Peyer's patch (tissue), 4 donors: ENCODE measurements around the gene TRIB2. TPM values are rescaled to one million over a fixed set of nuclear protein-coding genes. Genes with fewer than 3 reads are reported as not detected.

Source experiments
- DNase-seq, 3 donors: peaks; one replicate each; pipeline ENCODE4 v3.0.0-alpha.2; 2017 to 2019
- H3K27ac ChIP-seq, 4 donors: fragments of 200-600 bp; sonication (generic); one replicate each; pipeline ENCODE4 v1.5.1; 2016 to 2019
- H3K27me3 ChIP-seq, 2 donors: fragments of 200-600 bp; sonication (generic); one replicate each; pipeline ENCODE4 v1.5.1; 2019
- H3K36me3 ChIP-seq, 3 donors: fragments of 200-600 bp; sonication (generic); one replicate each; pipeline ENCODE4 v1.5.1; 2016 to 2019
- H3K4me1 ChIP-seq, 4 donors: fragments of 200-600 bp; sonication (generic); one replicate each; pipeline ENCODE4 v1.5.1; 2016 to 2019
- H3K4me3 ChIP-seq, 4 donors: fragments of 200-600 bp; sonication (generic); 1 replicate in 3 of 4; 2 replicates in 1 of 4; pipeline ENCODE4 v1.5.1; 2016 to 2019; ENCODE audit warnings: mild to moderate bottlenecking in 1 of 4
- H3K9me3 ChIP-seq, 4 donors: fragments of 200-600 bp; sonication (generic); one replicate each; pipeline ENCODE4 v1.5.1; 2016 to 2019; ENCODE audit warnings: mild to moderate bottlenecking in 1 of 4
- POLR2A ChIP-seq, 2 donors: fragments of 450-650 bp; IDR thresholded peaks; one replicate each; pipeline ENCODE4 v1.5.1; 2017; ENCODE audit warnings: antibody characterized with exemption in 2 of 2, mild to moderate bottlenecking in 2 of 2, moderate library complexity in 2 of 2
- total RNA-seq, 4 donors: library from RNA; depleted of rRNA; stranded (reverse); fragments of >200 nt; gene quantifications; one replicate each; pipeline ENCODE4 v1.1.0, GENCODE V29; 2016
- TF ChIP-seq, protein P1 (sequence below), 6 experiments: fragments of 450-650 bp in 4 of 6; fragments of 200-600 bp in 2 of 6; sonication (generic) in 1 of 6; IDR thresholded peaks; one replicate each; pipeline ENCODE4 v1.5.1; 2017 to 2019; ENCODE audit warnings: antibody characterized with exemption in 6 of 6, mild to moderate bottlenecking in 3 of 6, moderate library complexity in 1 of 6

Gene TRIB2
- total RNA-seq, 4 donors from 2014 or later, result 6.8 to 58.6 (median 12.6) TPM

DNA sequence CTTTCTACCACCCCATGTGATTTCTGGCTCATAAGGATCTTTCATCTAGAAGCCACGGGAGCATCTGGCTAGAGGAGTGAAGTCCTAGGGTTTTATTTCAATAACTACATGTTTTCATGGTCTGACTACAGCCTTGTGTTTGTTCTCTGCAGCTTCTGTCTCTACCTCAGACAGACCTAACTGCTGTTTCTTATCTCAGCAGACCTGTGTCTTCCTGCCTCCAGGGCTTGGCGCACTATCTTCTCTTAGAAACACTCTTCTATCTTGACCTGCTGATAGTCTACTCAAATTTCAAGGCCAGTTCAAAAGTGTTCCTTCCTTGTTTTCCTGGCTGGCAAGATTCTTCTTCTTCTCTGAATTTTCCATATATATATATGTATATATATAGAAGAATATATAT lies 11.0 kb upstream of the TRIB2 start:
- no peak overlapping the region for H3K4me3 ChIP-seq
- H3K27me3 ChIP-seq, result no peaks in the 10 kb centered on the region
- no peaks in the 10 kb centered on the region for H3K4me1 ChIP-seq
- H3K9me3 ChIP-seq, result no peaks in the 10 kb centered on the region
- no peak for DNase-seq
- H3K27ac ChIP-seq, result no peak overlapping the region
- H3K36me3 ChIP-seq, result no peaks in the 10 kb centered on the region
- no peak for TF ChIP-seq POLR2A (IDR thresholded peaks at IDR 0.05)
- TF ChIP-seq, protein P1, sequence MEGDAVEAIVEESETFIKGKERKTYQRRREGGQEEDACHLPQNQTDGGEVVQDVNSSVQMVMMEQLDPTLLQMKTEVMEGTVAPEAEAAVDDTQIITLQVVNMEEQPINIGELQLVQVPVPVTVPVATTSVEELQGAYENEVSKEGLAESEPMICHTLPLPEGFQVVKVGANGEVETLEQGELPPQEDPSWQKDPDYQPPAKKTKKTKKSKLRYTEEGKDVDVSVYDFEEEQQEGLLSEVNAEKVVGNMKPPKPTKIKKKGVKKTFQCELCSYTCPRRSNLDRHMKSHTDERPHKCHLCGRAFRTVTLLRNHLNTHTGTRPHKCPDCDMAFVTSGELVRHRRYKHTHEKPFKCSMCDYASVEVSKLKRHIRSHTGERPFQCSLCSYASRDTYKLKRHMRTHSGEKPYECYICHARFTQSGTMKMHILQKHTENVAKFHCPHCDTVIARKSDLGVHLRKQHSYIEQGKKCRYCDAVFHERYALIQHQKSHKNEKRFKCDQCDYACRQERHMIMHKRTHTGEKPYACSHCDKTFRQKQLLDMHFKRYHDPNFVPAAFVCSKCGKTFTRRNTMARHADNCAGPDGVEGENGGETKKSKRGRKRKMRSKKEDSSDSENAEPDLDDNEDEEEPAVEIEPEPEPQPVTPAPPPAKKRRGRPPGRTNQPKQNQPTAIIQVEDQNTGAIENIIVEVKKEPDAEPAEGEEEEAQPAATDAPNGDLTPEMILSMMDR (IDR thresholded peaks at IDR 0.05), result no peak

DNA sequence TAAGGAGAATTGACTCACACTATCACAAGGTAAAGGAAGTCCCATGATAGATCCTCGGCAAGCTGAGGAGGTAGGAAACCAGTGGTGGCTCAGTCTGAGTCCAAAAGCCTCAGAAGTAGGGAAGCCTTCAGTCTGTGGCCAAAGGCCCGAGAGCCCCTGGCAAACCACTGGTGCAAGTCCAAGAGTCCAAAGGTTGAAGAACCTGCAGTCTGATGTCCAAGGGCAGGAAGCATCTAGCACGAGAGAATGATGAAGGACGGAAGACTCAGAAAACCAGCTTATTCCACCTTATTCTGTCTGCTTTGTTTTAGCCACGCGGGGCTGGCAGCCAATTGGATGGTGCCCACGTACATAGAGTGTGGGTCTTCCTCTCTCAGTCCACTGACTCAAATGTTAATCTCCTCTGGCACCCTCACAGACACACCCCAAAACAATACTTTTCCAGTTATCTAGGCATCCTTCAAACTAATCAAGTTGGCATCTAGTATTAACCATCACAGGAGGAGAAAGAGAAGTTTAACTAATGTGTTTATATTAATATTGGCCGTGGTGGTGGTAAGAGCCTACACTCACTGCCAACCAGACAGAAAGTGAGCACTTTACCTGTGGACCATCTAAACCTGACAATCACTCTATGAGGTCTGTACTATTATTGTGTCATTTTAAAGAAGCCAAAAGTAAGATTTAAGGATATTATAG lies 8.1 kb upstream of the TRIB2 start:
- DNase-seq, result no peak
- TF ChIP-seq POLR2A (IDR thresholded peaks at IDR 0.05), result no peak
- Histone ChIP-seq H3K4me1 (no peaks in the 10 kb centered on the region), H3K36me3 (no peaks in the 10 kb centered on the region), H3K27me3 (no peaks in the 10 kb centered on the region), H3K9me3 (no peaks in the 10 kb centered on the region), H3K27ac (peak overlapping the region in 3 of 4 donors; percentile 7 to 61 (median 46)), H3K4me3 (no peak overlapping the region)

DNA sequence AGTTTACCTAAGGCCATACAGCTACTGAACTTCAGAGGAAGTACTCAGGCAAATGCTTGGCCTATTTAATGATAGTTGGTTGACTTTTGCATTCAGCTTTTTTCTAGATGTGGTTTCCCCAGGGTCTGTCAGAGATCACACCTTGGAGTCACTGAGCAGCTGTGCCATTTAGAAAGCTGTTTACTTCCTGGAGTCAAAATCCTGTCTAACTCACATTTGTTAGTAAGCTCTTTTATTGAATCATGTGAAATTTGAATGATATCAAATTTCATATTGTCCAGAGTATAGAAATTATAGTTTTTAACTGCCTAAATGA lies 7.6 kb upstream of the TRIB2 start:
- TF ChIP-seq, protein P1 (IDR thresholded peaks at IDR 0.05), result no peak
- TF ChIP-seq POLR2A (IDR thresholded peaks at IDR 0.05), result no peak
- Histone ChIP-seq H3K4me3 (no peak overlapping the region), H3K4me1 (no peaks in the 10 kb centered on the region), H3K27me3 (no peaks in the 10 kb centered on the region), H3K36me3 (no peaks in the 10 kb centered on the region), H3K9me3 (no peaks in the 10 kb centered on the region), H3K27ac (peak overlapping the region in 2 of 4 donors; percentile 7 to 46)
- DNase-seq, result no peak

DNA sequence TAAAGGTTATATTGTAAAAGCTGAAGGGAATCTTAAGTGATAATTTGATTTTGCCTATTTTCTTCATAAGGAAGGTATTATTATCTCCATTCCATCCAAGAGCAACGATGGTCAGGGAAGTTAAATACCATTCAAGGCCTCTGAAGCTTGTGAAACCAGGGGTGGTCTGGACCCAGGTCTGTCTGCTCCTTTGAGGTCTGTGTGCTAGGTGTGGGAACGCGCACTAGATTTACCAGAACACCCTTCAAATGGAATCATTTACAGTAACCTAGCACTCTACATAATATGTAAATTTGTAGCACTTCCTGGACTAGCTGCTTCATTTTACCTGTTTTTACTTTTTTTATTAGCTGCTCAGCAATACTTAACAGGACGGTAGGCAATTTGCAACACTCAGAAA lies 6.4 kb upstream of the TRIB2 start:
- Histone ChIP-seq H3K27ac (peak overlapping the region in 1 of 4 donors; percentile 44), H3K9me3 (no peaks in the 10 kb centered on the region)

DNA sequence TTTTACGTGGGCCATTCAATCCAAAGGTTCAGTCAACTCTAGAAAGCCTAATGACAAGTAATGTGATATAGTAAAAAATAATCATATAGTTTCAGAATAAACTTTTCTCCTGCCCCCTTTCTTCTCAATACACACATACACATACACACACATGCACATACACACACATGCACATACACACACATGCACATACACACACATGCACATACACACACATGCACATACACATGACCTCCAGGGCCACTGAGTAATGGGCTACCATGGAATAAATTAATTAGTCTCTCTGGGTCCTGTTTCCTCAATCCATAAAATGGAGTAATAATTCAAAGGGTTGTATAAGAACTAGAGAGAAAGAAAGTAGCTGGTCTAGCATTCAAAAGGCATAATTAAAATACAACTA lies 5.4 kb upstream of the TRIB2 start:
- DNase-seq, result no peak
- H3K27me3 ChIP-seq, result no peaks in the 10 kb centered on the region
- H3K4me1 ChIP-seq, result no peaks in the 10 kb centered on the region
- no peaks in the 10 kb centered on the region for H3K36me3 ChIP-seq
- no peak for TF ChIP-seq POLR2A (IDR thresholded peaks at IDR 0.05)
- TF ChIP-seq, protein P1 (IDR thresholded peaks at IDR 0.05), result no peak
- H3K27ac ChIP-seq, result no peak overlapping the region
- H3K4me3 ChIP-seq, result no peak overlapping the region
- no peaks in the 10 kb centered on the region for H3K9me3 ChIP-seq

More for the DNA sequence above, 6.4 kb upstream of the TRIB2 start:
- Histone ChIP-seq H3K4me1 (no peaks in the 10 kb centered on the region), H3K4me3 (no peak overlapping the region), H3K27me3 (no peaks in the 10 kb centered on the region), H3K36me3 (no peaks in the 10 kb centered on the region)
- no peak for TF ChIP-seq POLR2A (IDR thresholded peaks at IDR 0.05)
- DNase-seq, result no peak

DNA sequence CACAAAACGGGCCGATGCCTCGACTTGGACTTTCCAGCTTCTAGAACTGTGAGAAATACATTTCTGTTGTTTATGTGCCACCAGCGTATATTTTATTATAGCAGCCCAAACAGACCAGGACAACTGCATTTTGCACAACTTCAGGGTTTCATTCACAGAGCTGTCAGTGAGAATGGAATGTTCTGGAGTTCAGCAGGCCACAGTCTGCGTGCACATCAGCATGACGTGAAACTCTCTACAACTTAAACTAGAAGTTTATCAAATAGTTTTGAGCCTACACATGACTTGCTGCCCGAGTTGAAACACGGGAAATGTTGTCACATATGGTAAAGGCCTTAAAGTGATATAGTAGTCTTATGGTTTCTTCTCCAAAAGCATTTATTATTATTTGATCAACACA lies 3.9 kb upstream of the TRIB2 start:
- no peak for TF ChIP-seq POLR2A (IDR thresholded peaks at IDR 0.05)
- TF ChIP-seq, protein P1 (IDR thresholded peaks at IDR 0.05), result no peak
- Histone ChIP-seq H3K9me3 (no peaks in the 10 kb centered on the region), H3K36me3 (no peaks in the 10 kb centered on the region), H3K4me3 (no peak overlapping the region), H3K4me1 (no peaks in the 10 kb centered on the region), H3K27me3 (no peaks in the 10 kb centered on the region), H3K27ac (no peak overlapping the region)
- no peak for DNase-seq
